Motor neuron (in vitro differentiated cells): ENCODE data around the gene BIN1. TPM values are rescaled to one million over a fixed set of nuclear protein-coding genes. Genes with fewer than 3 reads are reported as not detected.

Source experiments
- ATAC-seq, 8 experiments: fragments of 200-7000 bp; cut with Tn5 transposase; replicated peaks in 6 of 8; 2 replicates each; pipeline ENCODE4 v1.8.0; 2021; ENCODE audit warnings: mild to moderate bottlenecking in 8 of 8, moderate library complexity in 8 of 8
- H3K27ac ChIP-seq, 2 donors: fragments of 250-450 bp; sonication (Bioruptor Pico); 2 replicates each; pipeline ENCODE4 v1.9.0; 2021; ENCODE audit warnings: antibody characterized with exemption in 2 of 2, mild to moderate bottlenecking in 2 of 2, moderate library complexity in 1 of 2
- H3K4me1 ChIP-seq, 2 donors: fragments of 250-450 bp; sonication (Bioruptor Pico); replicated peaks in 1 of 2; 2 replicates each; pipeline ENCODE4 v1.6.1; 2021; ENCODE audit warnings: antibody characterized with exemption in 2 of 2, mild to moderate bottlenecking in 2 of 2, moderate library complexity in 1 of 2
- H3K4me3 ChIP-seq, 5 donors: fragments of 250-450 bp; sonication (Bioruptor Pico); 2 replicates each; pipeline ENCODE4 v1.9.0; 2021; ENCODE audit warnings: antibody characterized with exemption in 5 of 5, mild to moderate bottlenecking in 5 of 5, moderate library complexity in 4 of 5
- WGBS, 10 experiments: fragments of 450-650 bp; shearing (Covaris generic); methylation state at CpG; one replicate each; pipeline ENCODE4 v1.0.0; 2022; 5-methylcytosine and 5-hydroxymethylcytosine counted together
- in situ Hi-C, 9 experiments: fragments of 400-800 bp; cut with MboI; loops; one replicate each; pipeline ENCODE4 v1.15.0; 2021; ENCODE audit warnings: low sequenced_read_pairs in 9 of 9, low pct_unique_long_range_greater_than_20kb in 2 of 9; ENCODE audit not compliant: unreplicated experiment in 9 of 9
- total RNA-seq, 8 experiments: library from RNA; unstranded; fragments of 300-600 nt; gene quantifications; 2 replicates each; pipeline versions ENCODE4 v1.2.3 to v1.2.4, GENCODE V29; 2022

Gene BIN1
- total RNA-seq, 8 experiments from 2014 or later = 44.7 to 107 (median 49.6) TPM

DNA sequence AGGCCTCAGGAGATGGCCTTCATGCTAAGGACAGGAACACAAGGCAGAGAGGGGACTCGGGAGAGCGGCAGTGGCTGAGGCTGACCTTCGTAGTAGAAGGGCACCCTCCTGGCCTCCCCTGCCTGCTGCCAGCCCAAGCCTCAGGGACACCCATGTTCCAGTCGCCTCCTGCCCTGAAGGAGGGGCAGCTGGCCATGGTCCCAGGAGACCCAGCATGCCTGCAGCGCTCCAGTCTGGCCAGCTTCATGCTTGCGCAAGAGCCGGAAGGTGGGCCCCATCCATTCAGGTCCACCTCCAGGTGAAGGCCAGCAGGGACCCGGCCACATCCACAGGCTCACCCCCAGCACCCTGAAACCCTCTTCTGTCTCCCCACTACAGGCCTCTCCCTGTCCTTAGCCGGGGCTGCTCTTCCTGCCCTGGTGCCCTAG is 35.0 kb downstream of the BIN1 start:
- no peak for ATAC-seq
- peaks cover 5 to 10% of the 10 kb centered on the region in 2 donors for H3K4me1 ChIP-seq
- 67 to 86% (median 80%) methylated on average over 1 to 2 of the region's 9 CpGs; no CpG with 5 or more reads in 7 of the 10 experiments for WGBS, 10 experiments
- H3K4me3 ChIP-seq = no peak overlapping the region
- H3K27ac ChIP-seq = no peak overlapping the region
- in situ Hi-C loops = loop anchor here in 1 of 9 experiments (25.0 kb wide), 1 partner anchor 90 kb away; no protein-coding TSS in a partner anchor

DNA sequence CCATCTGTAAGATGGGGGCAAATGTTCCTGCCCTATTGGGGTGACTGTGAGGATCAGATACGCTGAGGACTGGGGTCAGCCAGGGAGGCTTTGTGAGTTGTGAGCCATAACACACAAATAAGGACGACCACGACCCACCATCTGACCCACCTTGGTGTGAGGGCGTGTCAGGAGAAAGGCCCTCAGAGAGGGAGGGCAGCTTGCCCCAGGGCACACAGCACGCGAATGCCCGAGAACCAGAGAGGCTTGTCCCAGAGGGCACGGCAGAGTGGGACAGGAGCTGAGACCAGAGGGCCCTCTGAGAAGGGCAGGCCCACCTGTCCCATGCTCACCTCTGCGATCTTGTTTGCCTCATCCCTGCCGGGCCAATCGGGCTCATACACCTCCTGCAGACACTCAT is 36.7 kb downstream of the BIN1 start:
- ATAC-seq = no peak
- peaks cover 5 to 15% of the 10 kb centered on the region in 2 donors for H3K4me1 ChIP-seq
- WGBS, 10 experiments = 87 to 100% (median 97%) methylated on average over 2 to 7 of the region's 11 CpGs; no CpG with 5 or more reads in 5 of the 10 experiments
- H3K27ac ChIP-seq = no peak overlapping the region
- no peak overlapping the region for H3K4me3 ChIP-seq
- in situ Hi-C loops = loop anchor here in 1 of 9 experiments (25.0 kb wide), 1 partner anchor 92 kb away; no protein-coding TSS in a partner anchor

DNA sequence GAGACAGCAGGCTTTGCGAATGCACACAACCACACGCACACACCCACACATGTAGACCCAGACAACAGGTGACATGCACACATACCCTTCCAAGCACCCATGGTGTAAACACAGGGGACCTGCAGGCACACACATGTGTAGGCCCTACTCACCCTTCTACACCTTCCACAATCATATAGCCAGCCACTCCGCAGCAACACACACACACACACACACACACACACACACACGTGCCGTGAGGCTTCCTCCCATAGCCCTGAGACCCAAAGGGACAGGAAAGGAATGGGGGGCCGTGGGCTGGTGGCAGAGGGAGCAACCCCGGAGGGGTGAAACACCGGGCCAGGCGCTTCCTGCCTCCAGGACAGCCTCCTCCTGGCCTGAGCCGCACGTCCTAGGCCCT is 37.4 kb downstream of the BIN1 start:
- ATAC-seq = no peak
- H3K4me3 ChIP-seq = no peak overlapping the region
- WGBS, 10 experiments = 50 to 71% methylated on average over 2 to 4 of the region's 11 CpGs; no CpG with 5 or more reads in 8 of the 10 experiments
- H3K27ac ChIP-seq = no peak overlapping the region
- in situ Hi-C loops = loop anchor here in 1 of 9 experiments (25.0 kb wide), 1 partner anchor 93 kb away; no protein-coding TSS in a partner anchor
- peaks cover 12 to 22% of the 10 kb centered on the region in 2 donors for H3K4me1 ChIP-seq

DNA sequence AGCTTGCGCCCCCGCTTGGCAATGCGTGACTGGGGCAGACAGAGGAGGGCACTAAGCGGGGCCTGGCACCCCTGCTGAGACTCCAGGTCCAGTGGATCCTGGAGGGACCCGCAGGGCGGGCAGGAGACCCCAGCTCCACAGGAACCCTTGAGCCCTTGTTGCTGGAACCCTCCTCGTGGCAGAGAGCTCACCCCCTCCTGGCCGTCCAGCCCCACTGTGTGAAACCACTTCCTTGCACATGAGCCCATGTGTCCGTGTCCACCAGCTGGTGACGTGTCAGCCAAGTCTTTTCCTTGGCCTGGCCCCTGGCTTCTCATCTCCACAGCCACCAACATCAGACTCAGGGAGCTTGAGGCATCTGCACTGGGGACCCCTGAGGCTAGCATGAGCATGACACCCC is 38.0 kb downstream of the BIN1 start:
- Histone ChIP-seq H3K4me3 (no peak overlapping the region), H3K27ac (no peak overlapping the region), H3K4me1 (peaks cover 15 to 25% of the 10 kb centered on the region in 2 donors)
- in situ Hi-C loops = loop anchor here in 1 of 9 experiments (25.0 kb wide), 1 partner anchor 93 kb away; no protein-coding TSS in a partner anchor
- ATAC-seq = no peak
- WGBS, 10 experiments = 60 to 100% (median 100%) methylated on average over 1 to 4 of the region's 10 CpGs; no CpG with 5 or more reads in 7 of the 10 experiments

DNA sequence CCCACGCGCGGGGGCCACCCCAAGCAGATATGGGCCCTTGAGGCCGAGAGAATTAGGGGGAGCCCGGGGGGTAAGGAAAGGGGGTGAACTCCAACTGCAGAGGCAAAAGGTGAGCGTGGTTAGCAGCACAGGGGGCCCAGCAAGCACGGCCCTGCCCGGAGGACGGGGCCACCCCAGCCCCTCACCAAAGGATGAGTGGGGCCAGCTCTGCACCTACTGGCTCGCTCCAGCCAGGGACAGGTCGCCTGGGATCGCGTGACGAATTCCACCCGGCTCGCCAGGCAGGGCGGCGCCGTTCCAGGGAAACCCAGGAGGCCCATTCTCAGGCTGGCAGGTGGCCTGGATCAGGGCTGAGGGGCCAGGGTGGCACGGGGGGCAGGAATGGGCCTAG is 38.6 kb downstream of the BIN1 start:
- H3K4me1 ChIP-seq = peaks cover 15 to 25% of the 10 kb centered on the region in 2 donors
- H3K27ac ChIP-seq = peak overlapping the region in 1 of 2 donors; percentile 76
- no peak overlapping the region for H3K4me3 ChIP-seq
- in situ Hi-C loops = loop anchor here in 1 of 9 experiments (25.0 kb wide), 1 partner anchor 94 kb away; no protein-coding TSS in a partner anchor
- no peak for ATAC-seq
- no CpG with 5 or more reads among the region's 20 CpGs for WGBS, 10 experiments

DNA sequence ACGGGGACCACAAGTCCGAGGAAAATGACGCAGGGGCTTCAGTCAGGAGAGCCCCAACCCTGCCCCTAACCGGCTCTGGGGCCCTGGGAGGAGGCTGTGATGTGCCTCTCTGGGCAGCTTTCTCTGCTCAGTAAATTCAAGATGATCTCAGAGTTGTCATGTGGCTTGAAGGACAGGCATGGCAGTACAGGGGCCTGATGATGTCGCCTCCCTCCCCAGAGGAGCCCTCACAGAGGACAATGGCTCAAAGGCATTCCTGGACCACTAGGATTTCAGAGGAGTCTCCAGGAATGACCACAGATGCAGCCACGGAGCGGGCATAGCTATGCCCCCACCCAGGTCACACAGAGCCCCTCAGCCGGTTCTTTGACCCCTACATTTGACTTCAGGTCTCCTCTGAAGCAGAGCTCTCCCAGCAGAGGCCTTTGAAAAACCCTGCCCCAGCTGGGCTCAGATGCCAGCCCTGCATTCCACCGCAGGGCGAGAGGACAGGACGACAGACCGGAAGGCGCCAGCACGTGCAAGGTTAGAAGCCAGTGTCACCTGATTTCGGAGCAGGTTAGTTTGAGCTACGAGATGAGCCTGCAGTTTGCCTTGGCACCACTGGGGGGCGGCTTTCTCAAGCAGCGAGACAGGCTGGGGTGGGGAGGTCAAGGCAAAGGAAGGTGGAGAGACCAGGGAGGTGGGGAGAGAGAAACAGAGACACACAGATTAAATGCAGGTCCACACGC is 39.2 kb downstream of the BIN1 start:
- H3K4me3 ChIP-seq = no peak overlapping the region
- WGBS, 10 experiments = 36 to 68% (median 48%) methylated on average over 2 to 8 of the region's 19 CpGs; no CpG with 5 or more reads in 6 of the 10 experiments
- ATAC-seq = peak in 7 of 8 experiments; percentile 2 to 74 (median 69)
- H3K4me1 ChIP-seq = peaks cover 15 to 25% of the 10 kb centered on the region in 2 donors
- in situ Hi-C loops = loop anchor here in 1 of 9 experiments (25.0 kb wide), 1 partner anchor 95 kb away; no protein-coding TSS in a partner anchor
- H3K27ac ChIP-seq = peak overlapping the region; percentile 20 to 76

DNA sequence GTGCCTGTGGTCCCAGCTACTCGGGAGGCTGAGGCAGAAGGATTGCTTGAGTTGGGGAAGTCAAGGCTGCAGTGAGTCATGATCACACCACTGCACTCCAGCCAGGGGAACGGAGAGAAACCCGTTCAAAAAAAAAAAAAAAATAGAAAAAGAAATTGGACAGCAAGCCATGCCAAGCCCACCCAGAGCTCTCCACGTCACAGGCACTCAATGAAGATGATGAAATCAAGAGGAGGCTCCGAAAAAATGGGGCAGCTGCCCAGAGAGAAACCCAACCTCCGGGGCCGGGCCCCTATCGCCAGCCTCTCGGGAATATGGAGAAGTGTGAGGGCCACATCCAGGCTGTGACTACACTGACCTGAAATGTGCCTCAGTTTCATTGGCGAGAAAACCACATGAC is 40.0 kb downstream of the BIN1 start:
- H3K27ac ChIP-seq = no peak overlapping the region
- no peak for ATAC-seq
- in situ Hi-C loops = loop anchor here in 1 of 9 experiments (25.0 kb wide), 1 partner anchor 95 kb away; no protein-coding TSS in a partner anchor
- WGBS, 10 experiments = 56 to 96% (median 90%) methylated on average over 2 to 9 of the region's 10 CpGs; no CpG with 5 or more reads in 3 of the 10 experiments
- peaks cover 15 to 25% of the 10 kb centered on the region in 2 donors for H3K4me1 ChIP-seq
- no peak overlapping the region for H3K4me3 ChIP-seq

DNA sequence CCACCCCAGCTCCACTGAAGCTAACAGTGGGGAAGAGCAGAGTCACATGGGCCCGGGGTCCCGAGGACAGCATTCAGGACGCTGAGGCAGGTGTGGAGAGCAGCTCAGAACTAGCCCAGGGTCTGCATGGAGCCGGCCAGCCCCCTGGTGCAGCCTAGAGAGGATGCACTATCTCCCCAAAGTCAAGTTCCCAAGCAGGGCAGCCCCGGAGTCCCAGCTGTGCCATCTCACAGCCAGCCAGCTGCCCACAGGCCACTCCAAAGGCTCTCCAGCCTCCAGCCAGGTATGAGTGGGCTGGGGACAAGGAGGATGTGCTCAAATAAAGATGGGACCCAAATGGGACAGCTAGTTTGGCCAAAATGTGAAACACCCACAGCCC is 41.0 kb downstream of the BIN1 start:
- WGBS, 10 experiments = 83% methylated on average over 3 of the region's 5 CpGs; no CpG with 5 or more reads in 9 of the 10 experiments
- H3K27ac ChIP-seq = no peak overlapping the region
- in situ Hi-C loops = loop anchor here in 1 of 9 experiments (25.0 kb wide), 1 partner anchor 96 kb away; no protein-coding TSS in a partner anchor
- no peak overlapping the region for H3K4me3 ChIP-seq
- ATAC-seq = no peak
- peaks cover 15 to 25% of the 10 kb centered on the region in 2 donors for H3K4me1 ChIP-seq

DNA sequence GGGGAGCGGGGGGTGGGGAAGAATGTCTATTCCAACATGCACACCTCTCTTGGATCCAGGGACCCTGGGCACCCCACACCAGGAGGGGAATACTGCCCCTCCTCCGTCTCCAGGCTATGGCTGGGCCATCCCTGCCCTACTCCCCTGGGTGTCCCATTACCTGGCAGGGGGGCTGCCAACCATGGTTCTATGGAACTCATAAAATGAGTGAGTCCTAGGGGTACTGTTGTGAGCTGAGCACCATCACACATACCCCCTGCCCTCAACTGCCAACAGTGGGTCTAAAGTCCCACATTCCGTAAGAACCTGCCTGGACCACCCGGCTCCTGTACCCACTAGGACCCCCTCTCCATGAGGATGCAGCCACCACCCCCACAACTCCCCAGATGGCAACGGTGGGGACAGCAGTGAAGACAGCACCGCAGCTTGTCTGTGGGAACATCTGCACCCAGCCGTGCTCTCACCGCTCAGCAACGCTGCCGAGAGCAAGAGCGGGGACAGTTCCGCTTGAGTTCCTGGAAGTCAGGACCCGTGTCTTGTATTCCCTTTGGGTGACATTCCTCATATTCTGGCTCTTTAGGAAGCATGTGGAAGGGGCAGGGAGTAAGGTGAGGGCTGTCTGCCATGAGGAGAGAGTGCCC is 41.5 kb downstream of the BIN1 start:
- WGBS, 10 experiments = 70 to 93% (median 75%) methylated on average over 2 to 8 of the region's 13 CpGs; no CpG with 5 or more reads in 6 of the 10 experiments
- no peak overlapping the region for H3K4me3 ChIP-seq
- ATAC-seq = no peak
- H3K4me1 ChIP-seq = peaks cover 15 to 25% of the 10 kb centered on the region in 2 donors
- peak overlapping the region in 1 of 2 donors; percentile 48 for H3K27ac ChIP-seq
- in situ Hi-C loops = loop anchor here in 1 of 9 experiments (25.0 kb wide), 1 partner anchor 97 kb away; no protein-coding TSS in a partner anchor

DNA sequence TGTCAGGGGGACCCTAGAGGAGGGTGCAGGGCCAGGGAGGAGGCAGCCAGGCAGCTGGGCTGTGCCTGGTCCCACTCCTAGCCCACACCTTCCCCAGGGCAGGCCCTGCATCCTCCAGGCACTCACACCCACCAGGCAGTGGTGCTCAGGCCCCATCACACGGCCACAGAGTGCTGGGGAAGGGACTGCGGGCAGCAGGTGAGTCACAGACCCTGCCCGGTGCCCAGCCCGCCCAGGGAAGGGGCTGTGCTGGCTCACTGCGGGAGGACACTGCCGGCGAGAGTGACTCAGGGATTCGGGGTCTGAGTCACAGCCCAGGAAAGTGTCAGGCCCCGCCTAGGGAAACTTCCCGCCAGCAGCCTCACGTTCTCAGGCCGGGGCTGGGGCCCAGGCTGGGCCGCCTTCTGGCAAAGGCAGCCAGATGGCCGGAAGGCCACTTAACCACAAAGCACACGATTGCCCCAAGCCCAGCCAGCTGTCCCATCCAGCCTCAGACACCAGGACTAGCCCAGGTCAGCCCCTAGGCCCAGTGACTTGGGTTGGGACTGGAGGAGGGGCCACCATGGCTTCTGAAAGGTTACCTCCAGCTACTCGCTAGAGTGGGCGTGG is 42.2 kb downstream of the BIN1 start:
- Histone ChIP-seq H3K27ac (peak overlapping the region; percentile 43 to 48), H3K4me1 (peaks cover 15 to 25% of the 10 kb centered on the region in 2 donors), H3K4me3 (no peak overlapping the region)
- in situ Hi-C loops = loop anchor here in 1 of 9 experiments (25.0 kb wide), 1 partner anchor 98 kb away; no protein-coding TSS in a partner anchor
- 10 to 100% (median 69%) methylated on average over 1 to 8 of the region's 17 CpGs; no CpG with 5 or more reads in 6 of the 10 experiments for WGBS, 10 experiments
- peak; percentile 88 to 94 (median 89) for ATAC-seq

DNA sequence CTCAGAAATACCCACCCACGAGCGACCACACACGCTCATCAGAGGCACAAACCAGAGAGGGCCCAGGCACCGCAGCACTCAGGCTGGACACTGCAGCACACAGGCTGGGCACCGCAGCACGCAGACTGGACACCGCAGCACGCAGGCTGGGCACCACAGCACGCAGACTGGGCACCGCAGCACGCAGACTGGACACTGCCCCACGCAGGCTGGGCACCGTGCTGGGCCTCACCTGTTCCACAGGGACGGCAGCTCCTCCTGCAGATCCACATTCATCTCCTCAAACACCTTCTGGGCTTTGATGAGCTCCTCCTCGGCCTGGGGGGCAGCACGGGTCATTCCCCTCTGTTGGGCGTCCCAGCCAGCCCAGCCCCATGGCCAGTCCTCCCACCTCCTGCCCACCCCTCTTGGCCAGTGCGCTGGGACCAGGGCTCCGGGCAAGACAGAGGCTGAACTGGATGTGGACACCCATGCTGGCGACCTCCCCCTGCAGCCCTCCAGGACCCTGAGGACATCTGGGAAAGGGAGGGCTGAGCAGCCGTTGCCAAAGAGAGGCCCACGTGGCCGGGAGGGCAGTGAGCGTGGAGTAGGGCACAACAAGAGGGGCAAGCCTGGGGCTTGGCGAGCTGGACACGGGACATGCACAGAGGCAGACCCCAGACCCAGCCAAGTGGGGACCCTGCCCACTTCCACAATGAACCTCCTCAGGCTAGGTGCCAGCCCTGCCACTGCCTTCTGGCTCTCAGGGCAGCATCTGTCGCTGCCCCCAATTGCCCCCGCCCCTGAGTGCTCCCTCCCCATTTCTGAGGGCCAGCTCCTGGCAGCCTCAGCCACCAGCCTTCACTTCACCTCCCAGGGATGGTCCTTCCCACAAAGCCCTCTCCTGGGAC is 43.0 kb downstream of the BIN1 start:
- H3K4me3 ChIP-seq = no peak overlapping the region
- ATAC-seq = no peak
- H3K27ac ChIP-seq = peak overlapping the region; percentile 43 to 48
- in situ Hi-C loops = loop anchor here in 1 of 9 experiments (25.0 kb wide), 1 partner anchor 98 kb away; no protein-coding TSS in a partner anchor
- peaks cover 15 to 25% of the 10 kb centered on the region in 2 donors for H3K4me1 ChIP-seq
- WGBS, 10 experiments = 91 to 100% (median 100%) methylated on average over 1 to 9 of the region's 28 CpGs; no CpG with 5 or more reads in 5 of the 10 experiments
